ENCODE data around the gene GPSM3.
"Not testable (repeated sequence)": the region's sequence is repeated elsewhere in the genome, so short reads cannot be mapped to it uniquely, and the experiment has no call there.

Gene GPSM3

GRCh38 chr6:32192608-32193039 lies at the start of gene GPSM3:
TSS of gene GPSM3 (minus strand) at chr6:32192643. CDS start at chr6:32192513, 130 bp downstream.
- DNase-seq = peak; percentile 47 to 64

GRCh38 chr6:32240686-32241085 lies 48.2 kb upstream of the GPSM3 start:
- no peak for DNase-seq

- DNase-seq = no peak
Measured at GRCh38 chr6:32239462-32239861, 47.0 kb upstream of the GPSM3 start.

GRCh38 chr6:32234934-32235333 lies 42.5 kb upstream of the GPSM3 start:
- peak in 1 of 2 donors; percentile 6 for DNase-seq

GRCh38 chr6:32226434-32226833 lies 34.0 kb upstream of the GPSM3 start:
- no peak for DNase-seq

- no peak for DNase-seq
Measured at GRCh38 chr6:32224696-32225095, 32.3 kb upstream of the GPSM3 start.

- no peak for DNase-seq
Measured at GRCh38 chr6:32223258-32224235, 31.1 kb upstream of the GPSM3 start, which contains the start of gene NOTCH4. TSS of gene NOTCH4 (minus strand) at chr6:32224067. CDS start at chr6:32223928, 139 bp downstream.

- DNase-seq = no peak
Measured at GRCh38 chr6:32222333-32223230, 30.1 kb upstream of the GPSM3 start.

GRCh38 chr6:32220021-32220420 lies 27.6 kb upstream of the GPSM3 start:
- DNase-seq = no peak

GRCh38 chr6:32218167-32218566 lies 25.7 kb upstream of the GPSM3 start:
- no peak for DNase-seq

GRCh38 chr6:32216998-32217397 lies 24.6 kb upstream of the GPSM3 start:
- DNase-seq = no peak

GRCh38 chr6:32216285-32216684 lies 23.8 kb upstream of the GPSM3 start:
- DNase-seq = no peak

- DNase-seq = no peak
Measured at GRCh38 chr6:32215617-32216016, 23.2 kb upstream of the GPSM3 start.

- no peak for DNase-seq
Measured at GRCh38 chr6:32214126-32214525, 21.7 kb upstream of the GPSM3 start.

- DNase-seq = no peak
Measured at GRCh38 chr6:32213649-32214048, 21.2 kb upstream of the GPSM3 start.

- DNase-seq = no peak
Measured at GRCh38 chr6:32212076-32212760, 19.8 kb upstream of the GPSM3 start.

- DNase-seq = not testable (repeated sequence)
Measured at GRCh38 chr6:32211432-32211831, 19.0 kb upstream of the GPSM3 start.

GRCh38 chr6:32210191-32210601 lies 17.8 kb upstream of the GPSM3 start:
- DNase-seq = no peak

GRCh38 chr6:32208996-32209395 lies 16.6 kb upstream of the GPSM3 start:
- no peak for DNase-seq

GRCh38 chr6:32204268-32204715 lies 11.8 kb upstream of the GPSM3 start:
- DNase-seq = no peak

GRCh38 chr6:32203426-32204267 lies 11.2 kb upstream of the GPSM3 start:
- DNase-seq = no peak

- DNase-seq = no peak
Measured at GRCh38 chr6:32202186-32202585, 9.7 kb upstream of the GPSM3 start.

Data from CD4-positive, alpha-beta T cell treated with Interferon alpha-2 for 1 hour (primary cell).